IMR-90 (cell line): Measurements from ENCODE around the gene DOK6. TPM values are rescaled to one million over a fixed set of nuclear protein-coding genes. Genes with fewer than 3 reads are reported as not detected.

ENCODE experiments used
- ATAC-seq: fragments of 200-7000 bp; cut with Tn5 transposase; 2 replicates; pipeline ENCODE4 v1.9.1; 2020; ENCODE audit warnings: low read depth, mild to moderate bottlenecking, moderate library complexity
- BruUV-seq: library from RNA; stranded (reverse); fragments of 400-500 nt; replicated peaks from 2 replicates; lab custom pipeline; 2021; lab: Mats Ljungman, UMichigan
- CTCF ChIA-PET: fragments of 300-600 bp; formaldehyde crosslinking; extraction: SDS; loops from one replicate; lab custom pipeline; 2021; ENCODE audit warnings: antibody characterized with exemption; lab: Yijun Ruan, JAX
- POLR2A ChIA-PET: fragments of 300-600 bp; sonication (Branson Sonifier 250); formaldehyde crosslinking; loops from one replicate; lab custom pipeline; 2022; ENCODE audit warnings: antibody characterized with exemption; ENCODE audit not compliant: unreplicated experiment; lab: Charles Lee
- DNase-seq: peaks from one replicate; pipeline ENCODE4 v3.0.0; 2013
- H2AFZ ChIP-seq: replicated peaks from 2 replicates; pipeline ENCODE3; 2013; ENCODE audit warnings: low read length, mild to moderate bottlenecking; ENCODE audit not compliant: poor library complexity
- H2AK5ac ChIP-seq: 2 replicates; pipeline ENCODE4 v1.6.1; 2013; ENCODE audit warnings: low read depth, low read length, inconsistent platforms
- H2AK9ac ChIP-seq: replicated peaks from 2 replicates; pipeline ENCODE3; 2013; ENCODE audit warnings: mild to moderate bottlenecking, low read depth, low read length, moderate library complexity; ENCODE audit not compliant: poor library complexity
- H2BK120ac ChIP-seq: 2 replicates; pipeline ENCODE4 v1.6.1; 2013; ENCODE audit warnings: low read depth, low read length, inconsistent platforms
- H2BK15ac ChIP-seq: 3 replicates; pipeline ENCODE4 v1.6.1; 2013; ENCODE audit warnings: low read depth, low read length, inconsistent platforms
- H2BK20ac ChIP-seq: 2 replicates; pipeline ENCODE4 v1.6.1; 2013; ENCODE audit warnings: low read depth, mild to moderate bottlenecking, inconsistent platforms, low read length, moderate library complexity
- H2BK5ac ChIP-seq: 2 replicates; pipeline ENCODE4 v1.6.1; 2013; ENCODE audit warnings: mild to moderate bottlenecking, low read depth, low read length, inconsistent platforms; ENCODE audit not compliant: poor library complexity, severe bottlenecking
- H3K14ac ChIP-seq: replicated peaks from 2 replicates; pipeline ENCODE4 v1.6.1; 2013; ENCODE audit warnings: low read depth, low read length, inconsistent platforms
- H3K18ac ChIP-seq: 2 replicates; pipeline ENCODE4 v1.6.1; 2013; ENCODE audit warnings: low read depth, low read length, control low read depth
- H3K23ac ChIP-seq: 2 replicates; pipeline ENCODE4 v1.6.1; 2013; ENCODE audit warnings: low read depth, low read length, inconsistent platforms
- H3K27ac ChIP-seq: 2 replicates; pipeline ENCODE4 v1.5.1; 2013; ENCODE audit warnings: mild to moderate bottlenecking, control low read depth, low read length; ENCODE audit not compliant: insufficient read depth
- H3K27me3 ChIP-seq: 2 replicates; pipeline ENCODE4 v1.6.1; 2013; ENCODE audit warnings: low read length; ENCODE audit not compliant: control insufficient read depth, insufficient read depth
- H3K36me3 ChIP-seq: 2 replicates; pipeline ENCODE4 v1.6.1; 2013; ENCODE audit warnings: low read length, mixed read lengths; ENCODE audit not compliant: control insufficient read depth, insufficient read depth
- H3K4ac ChIP-seq: 2 replicates; pipeline ENCODE4 v1.6.1; 2013; ENCODE audit warnings: low read depth, low read length, inconsistent platforms
- H3K4me1 ChIP-seq: 2 replicates; pipeline ENCODE4 v1.6.1; 2013; ENCODE audit warnings: low read length, mixed read lengths; ENCODE audit not compliant: control insufficient read depth, insufficient read depth
- H3K4me2 ChIP-seq: 2 replicates; pipeline ENCODE4 v1.6.1; 2013; ENCODE audit warnings: low read depth, mild to moderate bottlenecking, control low read depth, low read length, moderate library complexity
- H3K4me3 ChIP-seq: 2 replicates; pipeline ENCODE4 v1.5.1; 2013; ENCODE audit warnings: low read depth, mild to moderate bottlenecking, control low read depth, low read length, moderate library complexity; ENCODE audit not compliant: insufficient read depth
- H3K56ac ChIP-seq: 2 replicates; pipeline ENCODE4 v1.6.1; 2013; ENCODE audit warnings: low read length, inconsistent platforms; ENCODE audit not compliant: insufficient read depth; ENCODE audit errors: extremely low read depth
- H3K79me1 ChIP-seq, 2 experiments: 2 replicates each; pipeline ENCODE4 v1.6.1; 2013; ENCODE audit warnings: low read length in 2 of 2, inconsistent platforms in 1 of 2, low read depth in 1 of 2
- H3K9ac ChIP-seq: 2 replicates; pipeline ENCODE4 v1.6.1; 2013; ENCODE audit warnings: low read depth, low read length, control low read depth
- H3K9me1 ChIP-seq: 2 replicates; pipeline ENCODE4 v1.6.1; 2013; ENCODE audit warnings: low read length, inconsistent platforms; ENCODE audit not compliant: insufficient read depth
- H3K9me3 ChIP-seq: 2 replicates; pipeline ENCODE4 v1.6.1; 2013; ENCODE audit warnings: low read length; ENCODE audit not compliant: control insufficient read depth, insufficient read depth
- H4K20me1 ChIP-seq: 2 replicates; pipeline ENCODE4 v1.6.1; 2013; ENCODE audit warnings: low read length, inconsistent platforms; ENCODE audit not compliant: insufficient read depth
- H4K5ac ChIP-seq: 2 replicates; pipeline ENCODE4 v1.6.1; 2013; ENCODE audit warnings: mild to moderate bottlenecking, low read depth, low read length, control low read depth
- H4K8ac ChIP-seq, 2 experiments: 2 replicates each; pipeline ENCODE4 v1.6.1; 2013; ENCODE audit warnings: low read depth in 2 of 2, low read length in 2 of 2, control low read depth in 1 of 2, inconsistent platforms in 1 of 2
- H4K91ac ChIP-seq: 2 replicates; pipeline ENCODE4 v1.6.1; 2013; ENCODE audit warnings: low read depth, low read length, inconsistent platforms; ENCODE audit not compliant: insufficient read depth
- BHLHE40 ChIP-seq: fragments of 150-350 bp; IDR thresholded peaks from 2 replicates; pipeline ENCODE4 v1.6.1; 2016; ENCODE audit warnings: mild to moderate bottlenecking, low read depth, low read length
- CEBPB ChIP-seq: IDR thresholded peaks from 2 replicates; pipeline ENCODE4 v1.6.1; 2012; ENCODE audit warnings: low read depth, low read length, improper control_type of control experiment
- CHD1 ChIP-seq: IDR thresholded peaks from 2 replicates; pipeline ENCODE4 v1.6.1; 2012; ENCODE audit warnings: low read depth, low read length, improper control_type of control experiment
- FOS ChIP-seq: fragments of 150-350 bp; IDR thresholded peaks from 2 replicates; pipeline ENCODE4 v1.6.1; 2016; ENCODE audit warnings: low read depth, low read length
- MAFK ChIP-seq: IDR thresholded peaks from 2 replicates; pipeline ENCODE4 v1.6.1; 2012; ENCODE audit warnings: low read depth, low read length, improper control_type of control experiment
- MAZ ChIP-seq: IDR thresholded peaks from 2 replicates; pipeline ENCODE4 v1.6.1; 2012; ENCODE audit warnings: low read depth, mild to moderate bottlenecking, low read length, improper control_type of control experiment, moderate library complexity, borderline replicate concordance
- MXI1 ChIP-seq: IDR thresholded peaks from 2 replicates; pipeline ENCODE4 v1.6.1; 2012; ENCODE audit warnings: low read depth, mild to moderate bottlenecking, low read length, moderate library complexity, borderline replicate concordance
- NFE2L2 ChIP-seq: fragments of 150-350 bp; IDR thresholded peaks from 2 replicates; pipeline ENCODE4 v1.6.1; 2016; ENCODE audit warnings: low read depth, mild to moderate bottlenecking, low read length
- POLR2A ChIP-seq: IDR thresholded peaks from 2 replicates; pipeline ENCODE4 v1.6.1; 2012; ENCODE audit warnings: mild to moderate bottlenecking, low read depth, low read length
- RAD21 ChIP-seq: IDR thresholded peaks from 2 replicates; pipeline ENCODE4 v1.6.1; 2012; ENCODE audit warnings: low read length, improper control_type of control experiment
- RCOR1 ChIP-seq: IDR thresholded peaks from 2 replicates; pipeline ENCODE4 v1.6.1; 2012; ENCODE audit warnings: mild to moderate bottlenecking, low read length, improper control_type of control experiment; ENCODE audit not compliant: insufficient replicate concordance
- SMC3 ChIP-seq: fragments of 150-350 bp; IDR thresholded peaks from 2 replicates; pipeline ENCODE4 v1.6.1; 2016; ENCODE audit warnings: low read depth, mild to moderate bottlenecking, antibody characterized with exemption, low read length, moderate library complexity
- WGBS, 2 experiments: methylation state at CpG; one replicate each; pipeline versions ENCODE4 v1.1.5 to v1.1.7; 2013; ENCODE audit warnings: missing lambda C conversion rate in 2 of 2; ENCODE audit not compliant: insufficient read length in 1 of 2; ENCODE audit errors: extremely low coverage in 2 of 2; 5-methylcytosine and 5-hydroxymethylcytosine counted together
- dilution Hi-C: fragments of 300-500 bp; cut with HindIII; formaldehyde crosslinking; loops from one replicate; pipeline ENCODE4 v1.14.3; 2018; ENCODE audit warnings: low sequenced_read_pairs; ENCODE audit not compliant: unreplicated experiment
- in situ Hi-C: fragments of 300-500 bp; cut with MboI; formaldehyde crosslinking; loops from 3 replicates; pipeline ENCODE4 v1.14.3; 2019; ENCODE audit warnings: low sequenced_read_pairs, inconsistent platforms, mixed read lengths
- intact Hi-C: fragments of 100-400 bp; cut with micrococcal nuclease; formaldehyde crosslinking; loops from 2 replicates; pipeline ENCODE4 v1.10.0; 2022
- polyA plus RNA-seq, 3 experiments: library from polyadenylated mRNA; depleted of rRNA; stranded (reverse); fragments of >200 nt; gene quantifications; 2 replicates each; pipeline ENCODE4 v1.2.3, GENCODE V29; 2012; ENCODE audit warnings: low replicate concordance in 1 of 3
- total RNA-seq: library from RNA; depleted of rRNA; stranded (reverse); fragments of >200 nt; gene quantifications from 2 replicates; pipeline ENCODE4 v1.2.3, GENCODE V29; 2012
- TF ChIP-seq, protein P1 (sequence below): fragments of 150-350 bp; IDR thresholded peaks from 2 replicates; pipeline ENCODE4 v1.6.1; 2017; ENCODE audit warnings: mild to moderate bottlenecking, antibody characterized with exemption, low read length, low read depth
- TF ChIP-seq, protein P2 (sequence below): conservative IDR thresholded peaks from 2 replicates; pipeline ENCODE4 v1.5.1; 2012; ENCODE audit warnings: mild to moderate bottlenecking, low read depth, low read length, improper control_type of control experiment
- TF ChIP-seq, protein P3 (sequence below): fragments of 150-350 bp; IDR thresholded peaks from 2 replicates; pipeline ENCODE4 v1.6.1; 2016; ENCODE audit warnings: low read depth, mild to moderate bottlenecking, low read length, moderate library complexity, borderline replicate concordance

The DOK6 gene
- total and polyA plus RNA-seq, 2 of the 4 experiments (the other 2 are of a cell fraction): 1.9 to 2.7 TPM

- no peak for TF ChIP-seq MAFK
- no peak for TF ChIP-seq BHLHE40
- TF ChIP-seq, protein P1, sequence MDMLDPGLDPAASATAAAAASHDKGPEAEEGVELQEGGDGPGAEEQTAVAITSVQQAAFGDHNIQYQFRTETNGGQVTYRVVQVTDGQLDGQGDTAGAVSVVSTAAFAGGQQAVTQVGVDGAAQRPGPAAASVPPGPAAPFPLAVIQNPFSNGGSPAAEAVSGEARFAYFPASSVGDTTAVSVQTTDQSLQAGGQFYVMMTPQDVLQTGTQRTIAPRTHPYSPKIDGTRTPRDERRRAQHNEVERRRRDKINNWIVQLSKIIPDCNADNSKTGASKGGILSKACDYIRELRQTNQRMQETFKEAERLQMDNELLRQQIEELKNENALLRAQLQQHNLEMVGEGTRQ: no peak
- no peak for TF ChIP-seq MXI1
- no peak for TF ChIP-seq RCOR1
- TF ChIP-seq MAZ: no peak
- TF ChIP-seq, protein P2, sequence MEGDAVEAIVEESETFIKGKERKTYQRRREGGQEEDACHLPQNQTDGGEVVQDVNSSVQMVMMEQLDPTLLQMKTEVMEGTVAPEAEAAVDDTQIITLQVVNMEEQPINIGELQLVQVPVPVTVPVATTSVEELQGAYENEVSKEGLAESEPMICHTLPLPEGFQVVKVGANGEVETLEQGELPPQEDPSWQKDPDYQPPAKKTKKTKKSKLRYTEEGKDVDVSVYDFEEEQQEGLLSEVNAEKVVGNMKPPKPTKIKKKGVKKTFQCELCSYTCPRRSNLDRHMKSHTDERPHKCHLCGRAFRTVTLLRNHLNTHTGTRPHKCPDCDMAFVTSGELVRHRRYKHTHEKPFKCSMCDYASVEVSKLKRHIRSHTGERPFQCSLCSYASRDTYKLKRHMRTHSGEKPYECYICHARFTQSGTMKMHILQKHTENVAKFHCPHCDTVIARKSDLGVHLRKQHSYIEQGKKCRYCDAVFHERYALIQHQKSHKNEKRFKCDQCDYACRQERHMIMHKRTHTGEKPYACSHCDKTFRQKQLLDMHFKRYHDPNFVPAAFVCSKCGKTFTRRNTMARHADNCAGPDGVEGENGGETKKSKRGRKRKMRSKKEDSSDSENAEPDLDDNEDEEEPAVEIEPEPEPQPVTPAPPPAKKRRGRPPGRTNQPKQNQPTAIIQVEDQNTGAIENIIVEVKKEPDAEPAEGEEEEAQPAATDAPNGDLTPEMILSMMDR: no peak
- no peak for TF ChIP-seq CEBPB
- TF ChIP-seq, protein P3, sequence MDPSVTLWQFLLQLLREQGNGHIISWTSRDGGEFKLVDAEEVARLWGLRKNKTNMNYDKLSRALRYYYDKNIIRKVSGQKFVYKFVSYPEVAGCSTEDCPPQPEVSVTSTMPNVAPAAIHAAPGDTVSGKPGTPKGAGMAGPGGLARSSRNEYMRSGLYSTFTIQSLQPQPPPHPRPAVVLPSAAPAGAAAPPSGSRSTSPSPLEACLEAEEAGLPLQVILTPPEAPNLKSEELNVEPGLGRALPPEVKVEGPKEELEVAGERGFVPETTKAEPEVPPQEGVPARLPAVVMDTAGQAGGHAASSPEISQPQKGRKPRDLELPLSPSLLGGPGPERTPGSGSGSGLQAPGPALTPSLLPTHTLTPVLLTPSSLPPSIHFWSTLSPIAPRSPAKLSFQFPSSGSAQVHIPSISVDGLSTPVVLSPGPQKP: no peak
- TF ChIP-seq SMC3: no peak
- TF ChIP-seq RAD21: no peak
- TF ChIP-seq POLR2A: no peak
- TF ChIP-seq NFE2L2: no peak
- no peak for TF ChIP-seq CHD1
- TF ChIP-seq FOS: no peak
- peak overlapping the region; percentile 38 for H2BK120ac ChIP-seq
- peaks cover 6% of the 10 kb centered on the region for H3K9me3 ChIP-seq
- BruUV-seq: no TSS peak
- ChIA-PET POLR2A (no interaction called here), CTCF (interaction anchor here (0.6 kb wide), 1 partner anchor 1706 kb away, joined by 5 read pairs; no protein-coding TSS in a partner anchor)
- H4K91ac ChIP-seq: peak overlapping the region; percentile 52; the same call in 1 of the 2 replicates
- H3K4me1 ChIP-seq: peaks cover 3% of the 10 kb centered on the region
- no peak overlapping the region for H2AK5ac ChIP-seq
- DNase-seq (no peak), ATAC-seq (no peak)
- no peak overlapping the region for H2AFZ ChIP-seq
- H3K14ac ChIP-seq: 0 out of 2 replicates have a peak overlapping the region, but pooled peaks have one; percentile 3
- peak overlapping the region; percentile 5; the same call in 1 of the 2 replicates for H3K4ac ChIP-seq
- no peak overlapping the region for H3K9ac ChIP-seq
- no peak overlapping the region for H2BK5ac ChIP-seq
- H3K27ac ChIP-seq: no peak overlapping the region
- H4K20me1 ChIP-seq: no peaks in the 10 kb centered on the region
- H3K4me3 ChIP-seq: no peak overlapping the region
- H3K27me3 ChIP-seq: no peaks in the 10 kb centered on the region
- no peaks in the 10 kb centered on the region for H3K79me1 ChIP-seq
- no CpG with 5 or more reads among the region's 1 CpG for WGBS, 2 experiments
- H2BK15ac ChIP-seq: no peak overlapping the region; the same call in 2 of the 3 replicates
- no peak overlapping the region for H3K56ac ChIP-seq
- dilution Hi-C loops (no loop called here), intact Hi-C loops (loop anchor here (10.0 kb wide), 1 partner anchor 595 kb away; no protein-coding TSS in a partner anchor), in situ Hi-C loops (no loop called here)
- H4K5ac ChIP-seq: no peak overlapping the region
- H3K9me1 ChIP-seq: 0 out of 2 replicates have a peak, but pooled peaks cover 2% of the 10 kb centered on the region
- H4K8ac ChIP-seq: peak overlapping the region in 1 of 2 experiments; percentile 28; a peak in 1 of 4 replicates
- H3K23ac ChIP-seq: no peak overlapping the region
- peak overlapping the region; percentile 23; the same call in 1 of the 2 replicates for H2BK20ac ChIP-seq
- no peak overlapping the region for H2AK9ac ChIP-seq
- no peak overlapping the region for H3K4me2 ChIP-seq
- no peaks in the 10 kb centered on the region for H3K36me3 ChIP-seq
- peak overlapping the region; percentile 8; the same call in 1 of the 2 replicates for H3K18ac ChIP-seq
Observed at GRCh38 chr18:69490072-69490471, 89.4 kb downstream of the DOK6 start.
